ENCODE data around the gene TLR1.
A peak's percentile ranks its signal among the peaks of the same experiment; 100 is the strongest.
"Not testable (repeated sequence)": the region's sequence is repeated elsewhere in the genome, so short reads cannot be mapped to it uniquely, and the experiment has no call there.

TLR1 gene

GRCh38 chr4:38774181-38774955 is 30.2 kb downstream of the TLR1 start:
- no peak for DNase-seq (ENCODE audit: low read depth in 2 of 2)

- not testable (repeated sequence) for DNase-seq (ENCODE audit: low read depth in 2 of 2)
These were observed 34.3 kb downstream of the TLR1 start for GRCh38 chr4:38770281-38770680.

- DNase-seq (ENCODE audit: low read depth in 2 of 2): no peak
These were observed 34.7 kb downstream of the TLR1 start for GRCh38 chr4:38769857-38770256.

- DNase-seq (ENCODE audit: low read depth in 2 of 2): no peak
These were observed 35.1 kb downstream of the TLR1 start for GRCh38 chr4:38769441-38769840.

GRCh38 chr4:38768968-38769394 is 35.6 kb downstream of the TLR1 start:
- no peak for DNase-seq (ENCODE audit: low read depth in 2 of 2)

GRCh38 chr4:38766940-38767339 is 37.7 kb downstream of the TLR1 start:
- DNase-seq (ENCODE audit: low read depth in 2 of 2): not testable (repeated sequence)

- no peak for DNase-seq (ENCODE audit: low read depth in 2 of 2)
These were observed 39.2 kb downstream of the TLR1 start for GRCh38 chr4:38765382-38765781.

GRCh38 chr4:38764277-38764676 is 40.3 kb downstream of the TLR1 start:
- DNase-seq (ENCODE audit: low read depth in 2 of 2): no peak

GRCh38 chr4:38762560-38762959 is 42.0 kb downstream of the TLR1 start:
- DNase-seq (ENCODE audit: low read depth in 2 of 2): no peak

GRCh38 chr4:38759790-38760122 is 44.8 kb downstream of the TLR1 start:
- no peak for DNase-seq (ENCODE audit: low read depth in 2 of 2)

GRCh38 chr4:38759113-38759789 is 45.3 kb downstream of the TLR1 start:
- DNase-seq (ENCODE audit: low read depth in 2 of 2): peak; percentile 12 to 33

GRCh38 chr4:38757945-38758600 is 46.5 kb downstream of the TLR1 start:
- DNase-seq (ENCODE audit: low read depth in 2 of 2): no peak

GRCh38 chr4:38752941-38753806 is 51.4 kb downstream of the TLR1 start:
- DNase-seq (ENCODE audit: low read depth in 2 of 2): no peak

- no peak for DNase-seq (ENCODE audit: low read depth in 2 of 2)
These were observed 52.1 kb downstream of the TLR1 start for GRCh38 chr4:38752372-38752940.

GRCh38 chr4:38751341-38752010 is 53.1 kb downstream of the TLR1 start:
- DNase-seq (ENCODE audit: low read depth in 2 of 2): no peak

- no peak for DNase-seq (ENCODE audit: low read depth in 2 of 2)
These were observed 55.3 kb downstream of the TLR1 start for GRCh38 chr4:38749336-38749735.

GRCh38 chr4:38747629-38748028 is 57.0 kb downstream of the TLR1 start:
- DNase-seq (ENCODE audit: low read depth in 2 of 2): no peak
